ENCODE data around the gene FBXL17.

Gene FBXL17

GRCh38 chr5:107945061-107945460 is 436.8 kb downstream of the FBXL17 start:
- no peak for DNase-seq

- DNase-seq: no peak
Measured at GRCh38 chr5:107943923-107944322, 438.0 kb downstream of the FBXL17 start.

- no peak for DNase-seq
Measured at GRCh38 chr5:107941036-107941435, 440.9 kb downstream of the FBXL17 start.

GRCh38 chr5:107937651-107938355 is 444.1 kb downstream of the FBXL17 start:
- no peak for DNase-seq

GRCh38 chr5:107937204-107937603 is 444.7 kb downstream of the FBXL17 start:
- no peak for DNase-seq

- DNase-seq: no peak
Measured at GRCh38 chr5:107936515-107936914, 445.4 kb downstream of the FBXL17 start.

GRCh38 chr5:107935645-107936044 is 446.3 kb downstream of the FBXL17 start:
- DNase-seq: no peak

- no peak for DNase-seq
Measured at GRCh38 chr5:107933326-107933725, 448.6 kb downstream of the FBXL17 start.

GRCh38 chr5:107930891-107931290 is 451.0 kb downstream of the FBXL17 start:
- DNase-seq: no peak

GRCh38 chr5:107930092-107930491 is 451.8 kb downstream of the FBXL17 start:
- DNase-seq: no peak

GRCh38 chr5:107929080-107929479 is 452.8 kb downstream of the FBXL17 start:
- DNase-seq: no peak

GRCh38 chr5:107926121-107926520 is 455.8 kb downstream of the FBXL17 start:
- no peak for DNase-seq

- DNase-seq: no peak
Measured at GRCh38 chr5:107925200-107925599, 456.7 kb downstream of the FBXL17 start.

GRCh38 chr5:107919969-107920368 is 461.9 kb downstream of the FBXL17 start:
- no peak for DNase-seq

- DNase-seq: no peak
Measured at GRCh38 chr5:107919361-107919760, 462.5 kb downstream of the FBXL17 start.

- DNase-seq: no peak
Measured at GRCh38 chr5:107917983-107918382, 463.9 kb downstream of the FBXL17 start.

GRCh38 chr5:107916731-107917725 is 464.9 kb downstream of the FBXL17 start:
- DNase-seq: no peak

GRCh38 chr5:107915176-107915812 is 466.6 kb downstream of the FBXL17 start:
- DNase-seq: no peak

- no peak for DNase-seq
Measured at GRCh38 chr5:107913494-107913893, 468.4 kb downstream of the FBXL17 start.

GRCh38 chr5:107900721-107901120 is 481.2 kb downstream of the FBXL17 start:
- DNase-seq: no peak

GRCh38 chr5:107894361-107894760 is 487.5 kb downstream of the FBXL17 start:
- DNase-seq: no peak

- no peak for DNase-seq
Measured at GRCh38 chr5:107893642-107894041, 488.3 kb downstream of the FBXL17 start.

GRCh38 chr5:107889387-107889786 is 492.5 kb downstream of the FBXL17 start:
- DNase-seq: no peak

GRCh38 chr5:107888541-107888940 is 493.4 kb downstream of the FBXL17 start:
- DNase-seq: no peak
